K562 (cell line): ENCODE measurements around the gene BAIAP2.
"Not testable (repeated sequence)": the region's sequence is repeated elsewhere in the genome, so short reads cannot be mapped to it uniquely, and the experiment has no call there.

Experiments used
- GABPA ChIP-seq: fragments of 200-800 bp; sonication (Bioruptor generic); conservative IDR thresholded peaks from 2 replicates; pipeline ENCODE4 v1.6.1; 2016; ENCODE audit warnings: low read depth, missing genetic modification characterization, missing compliant biosample characterization
- KDM1A ChIP-seq, 2 experiments: fragments of 450-650 bp; IDR thresholded peaks; 2 replicates each; pipeline ENCODE4 v1.6.1; 2016; ENCODE audit warnings: mild to moderate bottlenecking in 2 of 2
- MYC ChIP-seq, 2 experiments: fragments of 250-450 bp in 1 of 2; sonication (Bioruptor Pico) in 1 of 2; IDR thresholded peaks; 2 replicates each; pipeline versions ENCODE4 v1.5.1 to v1.6.1; 2012 to 2021; ENCODE audit warnings: low read depth in 2 of 2, borderline replicate concordance in 1 of 2, improper control_type of control experiment in 1 of 2, low read length in 1 of 2, mild to moderate bottlenecking in 1 of 2, moderate library complexity in 1 of 2
- SRSF7 ChIP-seq: fragments of 200-400 bp; formaldehyde crosslinking; optimal IDR thresholded peaks from 2 replicates; pipeline ENCODE3; 2017; ENCODE audit warnings: mild to moderate bottlenecking, low read depth, low read length
- TGIF2 ChIP-seq: sonication (generic); formaldehyde crosslinking; IDR thresholded peaks from 2 replicates; pipeline ENCODE4 v1.8.1; 2022; ENCODE audit warnings: mild to moderate bottlenecking, missing genetic modification reagents, moderate library complexity
- ZNF146 ChIP-seq: IDR thresholded peaks from one replicate; pipeline ENCODE4 v1.6.1; 2018; ENCODE audit warnings: missing compliant biosample characterization; ENCODE audit not compliant: unreplicated experiment
- ZNF57 ChIP-seq: fragments of 450-650 bp; formaldehyde crosslinking; IDR thresholded peaks from 2 replicates; pipeline ENCODE4 v1.4.0; 2020; ENCODE audit warnings: mild to moderate bottlenecking, moderate library complexity
- ZNF79 ChIP-seq: fragments of 250-450 bp; sonication (Bioruptor Pico); IDR thresholded peaks from 2 replicates; pipeline ENCODE4 v1.4.0; 2020; ENCODE audit warnings: low read depth, mild to moderate bottlenecking, moderate library complexity
- TF ChIP-seq, protein P1 (sequence below): fragments of 250-450 bp; sonication (Bioruptor Pico); IDR thresholded peaks from 2 replicates; pipeline ENCODE4 v1.8.0; 2022; ENCODE audit warnings: moderate library complexity, mild to moderate bottlenecking, inconsistent platforms
- TF ChIP-seq, protein P2 (sequence below): IDR thresholded peaks from 3 replicates; pipeline ENCODE4 v1.6.1; 2011; ENCODE audit warnings: borderline replicate concordance, mild to moderate bottlenecking, moderate library complexity; ENCODE audit not compliant: insufficient read length; ENCODE audit errors: extremely low read depth

DNA sequence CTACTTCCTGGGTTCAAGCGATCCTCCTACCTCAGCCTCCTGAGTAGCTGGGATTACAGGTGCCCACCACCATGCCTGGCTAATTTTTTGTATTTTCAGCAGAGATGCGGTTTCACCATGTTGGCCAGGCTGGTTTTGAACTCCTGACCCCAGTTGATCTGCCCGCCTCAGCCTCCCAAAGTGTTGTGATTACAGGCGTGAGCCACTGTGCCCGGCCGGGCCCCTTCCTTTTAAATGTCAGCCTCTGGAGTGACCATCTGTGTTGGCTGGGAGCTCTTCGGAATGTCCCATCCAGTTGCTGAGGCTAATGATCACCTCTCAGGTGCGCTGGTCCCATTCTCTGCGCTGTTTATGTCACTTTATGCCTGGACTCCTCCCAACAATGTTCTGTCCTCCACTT is 4.6 kb upstream of the BAIAP2 start:
- TF ChIP-seq KDM1A (IDR thresholded peaks at IDR 0.05); GABPA (tag); MYC (IDR thresholded peaks at IDR 0.05; ENCODE audit: low read depth, low read length); MYC (CRISPR knock-in tag; IDR thresholded peaks at IDR 0.05; ENCODE audit: borderline replicate concordance, low read depth); SRSF7; ZNF57 (CRISPR knock-in tag); TGIF2 (CRISPR knock-in tag); ZNF79; ZNF146 (CRISPR knock-in tag): not testable (repeated sequence)
- TF ChIP-seq, protein P1, sequence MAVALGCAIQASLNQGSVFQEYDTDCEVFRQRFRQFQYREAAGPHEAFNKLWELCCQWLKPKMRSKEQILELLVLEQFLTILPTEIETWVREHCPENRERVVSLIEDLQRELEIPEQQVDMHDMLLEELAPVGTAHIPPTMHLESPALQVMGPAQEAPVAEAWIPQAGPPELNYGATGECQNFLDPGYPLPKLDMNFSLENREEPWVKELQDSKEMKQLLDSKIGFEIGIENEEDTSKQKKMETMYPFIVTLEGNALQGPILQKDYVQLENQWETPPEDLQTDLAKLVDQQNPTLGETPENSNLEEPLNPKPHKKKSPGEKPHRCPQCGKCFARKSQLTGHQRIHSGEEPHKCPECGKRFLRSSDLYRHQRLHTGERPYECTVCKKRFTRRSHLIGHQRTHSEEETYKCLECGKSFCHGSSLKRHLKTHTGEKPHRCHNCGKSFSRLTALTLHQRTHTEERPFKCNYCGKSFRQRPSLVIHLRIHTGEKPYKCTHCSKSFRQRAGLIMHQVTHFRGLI (CRISPR knock-in tag): not testable (repeated sequence)
- TF ChIP-seq, protein P2, sequence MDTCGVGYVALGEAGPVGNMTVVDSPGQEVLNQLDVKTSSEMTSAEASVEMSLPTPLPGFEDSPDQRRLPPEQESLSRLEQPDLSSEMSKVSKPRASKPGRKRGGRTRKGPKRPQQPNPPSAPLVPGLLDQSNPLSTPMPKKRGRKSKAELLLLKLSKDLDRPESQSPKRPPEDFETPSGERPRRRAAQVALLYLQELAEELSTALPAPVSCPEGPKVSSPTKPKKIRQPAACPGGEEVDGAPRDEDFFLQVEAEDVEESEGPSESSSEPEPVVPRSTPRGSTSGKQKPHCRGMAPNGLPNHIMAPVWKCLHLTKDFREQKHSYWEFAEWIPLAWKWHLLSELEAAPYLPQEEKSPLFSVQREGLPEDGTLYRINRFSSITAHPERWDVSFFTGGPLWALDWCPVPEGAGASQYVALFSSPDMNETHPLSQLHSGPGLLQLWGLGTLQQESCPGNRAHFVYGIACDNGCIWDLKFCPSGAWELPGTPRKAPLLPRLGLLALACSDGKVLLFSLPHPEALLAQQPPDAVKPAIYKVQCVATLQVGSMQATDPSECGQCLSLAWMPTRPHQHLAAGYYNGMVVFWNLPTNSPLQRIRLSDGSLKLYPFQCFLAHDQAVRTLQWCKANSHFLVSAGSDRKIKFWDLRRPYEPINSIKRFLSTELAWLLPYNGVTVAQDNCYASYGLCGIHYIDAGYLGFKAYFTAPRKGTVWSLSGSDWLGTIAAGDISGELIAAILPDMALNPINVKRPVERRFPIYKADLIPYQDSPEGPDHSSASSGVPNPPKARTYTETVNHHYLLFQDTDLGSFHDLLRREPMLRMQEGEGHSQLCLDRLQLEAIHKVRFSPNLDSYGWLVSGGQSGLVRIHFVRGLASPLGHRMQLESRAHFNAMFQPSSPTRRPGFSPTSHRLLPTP: not testable (repeated sequence)
